PFSK-1 (cell line): Measurements from ENCODE around the gene PREX1.

ENCODE experiments used
- FOXP2 ChIP-seq: optimal IDR thresholded peaks from 2 replicates; pipeline ENCODE3; 2011; ENCODE audit warnings: borderline replicate concordance, control low read depth, inconsistent platforms; ENCODE audit not compliant: insufficient read depth; ENCODE audit errors: extremely low read length, extremely low read depth
- POLR2AphosphoS5 ChIP-seq: IDR thresholded peaks from 2 replicates; pipeline ENCODE4 v1.6.1; 2012; ENCODE audit warnings: low read depth, mild to moderate bottlenecking, control low read depth, low read length, moderate library complexity
- SIN3A ChIP-seq: IDR thresholded peaks from 2 replicates; pipeline ENCODE4 v1.6.1; 2012; ENCODE audit warnings: mild to moderate bottlenecking, low read length, moderate library complexity, borderline replicate concordance; ENCODE audit not compliant: insufficient read depth
- TAF1 ChIP-seq: IDR thresholded peaks from 2 replicates; pipeline ENCODE4 v1.6.1; 2012; ENCODE audit warnings: low read length, control low read depth, borderline replicate concordance; ENCODE audit not compliant: insufficient read depth
- TF ChIP-seq, protein P1 (sequence below), 2 experiments: IDR thresholded peaks; 2 replicates each; pipeline versions ENCODE4 v1.6.1 to v1.8.0; 2011 to 2012; ENCODE audit warnings: low read depth in 2 of 2, low read length in 2 of 2, control low read depth in 1 of 2, inconsistent platforms in 1 of 2, mild to moderate bottlenecking in 1 of 2, moderate library complexity in 1 of 2; ENCODE audit not compliant: insufficient read depth in 1 of 2

DNA sequence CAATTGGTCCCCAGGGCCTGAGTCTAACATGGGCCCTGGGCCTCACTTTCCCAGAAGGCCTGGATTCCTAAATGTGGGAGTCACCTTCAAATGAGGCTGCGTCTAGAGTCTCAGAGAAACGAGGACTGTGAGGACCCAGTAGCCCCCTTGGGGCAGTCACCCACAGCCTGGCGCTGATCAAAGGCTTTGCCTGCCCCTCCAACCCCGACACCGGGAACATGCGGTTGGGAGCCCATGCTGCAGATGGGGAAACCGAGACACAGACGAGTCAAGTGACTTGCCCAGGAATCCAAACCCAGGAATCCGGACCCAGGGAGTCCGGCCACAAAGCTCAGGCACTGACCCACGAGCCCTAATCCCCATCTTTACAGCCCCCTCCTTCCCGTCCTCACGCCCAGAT lies 209.7 kb downstream of the PREX1 start:
- TF ChIP-seq, protein P1, sequence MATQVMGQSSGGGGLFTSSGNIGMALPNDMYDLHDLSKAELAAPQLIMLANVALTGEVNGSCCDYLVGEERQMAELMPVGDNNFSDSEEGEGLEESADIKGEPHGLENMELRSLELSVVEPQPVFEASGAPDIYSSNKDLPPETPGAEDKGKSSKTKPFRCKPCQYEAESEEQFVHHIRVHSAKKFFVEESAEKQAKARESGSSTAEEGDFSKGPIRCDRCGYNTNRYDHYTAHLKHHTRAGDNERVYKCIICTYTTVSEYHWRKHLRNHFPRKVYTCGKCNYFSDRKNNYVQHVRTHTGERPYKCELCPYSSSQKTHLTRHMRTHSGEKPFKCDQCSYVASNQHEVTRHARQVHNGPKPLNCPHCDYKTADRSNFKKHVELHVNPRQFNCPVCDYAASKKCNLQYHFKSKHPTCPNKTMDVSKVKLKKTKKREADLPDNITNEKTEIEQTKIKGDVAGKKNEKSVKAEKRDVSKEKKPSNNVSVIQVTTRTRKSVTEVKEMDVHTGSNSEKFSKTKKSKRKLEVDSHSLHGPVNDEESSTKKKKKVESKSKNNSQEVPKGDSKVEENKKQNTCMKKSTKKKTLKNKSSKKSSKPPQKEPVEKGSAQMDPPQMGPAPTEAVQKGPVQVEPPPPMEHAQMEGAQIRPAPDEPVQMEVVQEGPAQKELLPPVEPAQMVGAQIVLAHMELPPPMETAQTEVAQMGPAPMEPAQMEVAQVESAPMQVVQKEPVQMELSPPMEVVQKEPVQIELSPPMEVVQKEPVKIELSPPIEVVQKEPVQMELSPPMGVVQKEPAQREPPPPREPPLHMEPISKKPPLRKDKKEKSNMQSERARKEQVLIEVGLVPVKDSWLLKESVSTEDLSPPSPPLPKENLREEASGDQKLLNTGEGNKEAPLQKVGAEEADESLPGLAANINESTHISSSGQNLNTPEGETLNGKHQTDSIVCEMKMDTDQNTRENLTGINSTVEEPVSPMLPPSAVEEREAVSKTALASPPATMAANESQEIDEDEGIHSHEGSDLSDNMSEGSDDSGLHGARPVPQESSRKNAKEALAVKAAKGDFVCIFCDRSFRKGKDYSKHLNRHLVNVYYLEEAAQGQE (IDR thresholded peaks at IDR 0.05; ENCODE audit: insufficient read depth in 1 of 2, low read depth in 2 of 2, low read length in 2 of 2), result no peak
- TF ChIP-seq TAF1, result no peak
- TF ChIP-seq POLR2AphosphoS5, result no peak
- TF ChIP-seq SIN3A, result no peak
- no peak for TF ChIP-seq FOXP2
